NB4 (cell line): ENCODE data around the gene ATP10A.
"Not testable (repeated sequence)": the region's sequence is repeated elsewhere in the genome, so short reads cannot be mapped to it uniquely, and the experiment has no call there.

ENCODE experiments used
- CTCF ChIP-seq: IDR thresholded peaks from one replicate; pipeline ENCODE4 v1.5.1; 2012; ENCODE audit warnings: low read depth, low read length
- MAX ChIP-seq: IDR thresholded peaks from 2 replicates; pipeline ENCODE4 v1.6.1; 2011; ENCODE audit warnings: low read depth, low read length
- MYC ChIP-seq: IDR thresholded peaks from 2 replicates; pipeline ENCODE4 v1.6.1; 2011; ENCODE audit warnings: low read depth, low read length
- POLR2A ChIP-seq: IDR thresholded peaks from 2 replicates; pipeline ENCODE4 v1.6.1; 2011; ENCODE audit warnings: mild to moderate bottlenecking; ENCODE audit not compliant: insufficient read length; ENCODE audit errors: extremely low read depth

GRCh38 chr15:25856059-25856458 lies 7.1 kb downstream of the ATP10A start:
- TF ChIP-seq CTCF, MYC, POLR2A, MAX: not testable (repeated sequence)
